ENCODE results near the gene ADORA2B.

DNA sequence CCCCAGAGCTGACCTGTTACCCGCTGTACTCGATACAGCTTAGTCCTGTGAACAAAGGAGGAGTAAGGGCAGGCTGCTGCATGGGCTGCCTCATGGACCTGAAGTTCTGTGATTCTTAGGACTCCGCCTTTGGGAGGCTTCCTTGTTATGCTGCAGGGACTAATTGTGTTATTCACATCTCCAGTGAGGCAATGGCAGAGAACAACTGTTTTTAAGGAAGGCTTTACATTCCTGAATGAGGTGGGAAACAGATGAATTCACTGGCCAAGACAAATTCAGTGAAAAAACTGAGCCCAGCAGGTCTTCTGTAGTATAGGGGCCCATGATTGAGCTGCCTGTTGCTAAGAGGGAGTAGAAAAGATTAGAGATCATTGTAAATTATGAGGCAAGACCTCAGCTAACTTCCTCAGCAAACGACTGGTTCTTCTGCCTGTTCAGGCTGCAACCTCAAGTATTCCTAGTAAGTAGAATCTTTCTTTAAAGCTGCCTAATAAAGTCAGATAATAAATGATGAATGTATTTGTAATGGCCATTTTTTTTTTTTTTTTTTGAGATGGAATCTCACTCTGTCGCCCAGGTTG, 26.3 kb downstream of the ADORA2B start:
- TF ChIP-seq, protein P1, sequence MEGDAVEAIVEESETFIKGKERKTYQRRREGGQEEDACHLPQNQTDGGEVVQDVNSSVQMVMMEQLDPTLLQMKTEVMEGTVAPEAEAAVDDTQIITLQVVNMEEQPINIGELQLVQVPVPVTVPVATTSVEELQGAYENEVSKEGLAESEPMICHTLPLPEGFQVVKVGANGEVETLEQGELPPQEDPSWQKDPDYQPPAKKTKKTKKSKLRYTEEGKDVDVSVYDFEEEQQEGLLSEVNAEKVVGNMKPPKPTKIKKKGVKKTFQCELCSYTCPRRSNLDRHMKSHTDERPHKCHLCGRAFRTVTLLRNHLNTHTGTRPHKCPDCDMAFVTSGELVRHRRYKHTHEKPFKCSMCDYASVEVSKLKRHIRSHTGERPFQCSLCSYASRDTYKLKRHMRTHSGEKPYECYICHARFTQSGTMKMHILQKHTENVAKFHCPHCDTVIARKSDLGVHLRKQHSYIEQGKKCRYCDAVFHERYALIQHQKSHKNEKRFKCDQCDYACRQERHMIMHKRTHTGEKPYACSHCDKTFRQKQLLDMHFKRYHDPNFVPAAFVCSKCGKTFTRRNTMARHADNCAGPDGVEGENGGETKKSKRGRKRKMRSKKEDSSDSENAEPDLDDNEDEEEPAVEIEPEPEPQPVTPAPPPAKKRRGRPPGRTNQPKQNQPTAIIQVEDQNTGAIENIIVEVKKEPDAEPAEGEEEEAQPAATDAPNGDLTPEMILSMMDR (IDR thresholded peaks at IDR 0.05), result no peak
- TF ChIP-seq POLR2A (IDR thresholded peaks at IDR 0.05), result no peak
